GM18861 (cell line): ENCODE results near the gene GMDS.

Experiments used
- ATAC-seq: cut with Tn5 transposase; IDR thresholded peaks from one replicate; pipeline ENCODE4 v1.9.1; 2021; ENCODE audit not compliant: unreplicated experiment

Gene GMDS

GRCh38 chr6:1911474-1911873 is 333.9 kb downstream of the GMDS start:
- no peak for ATAC-seq

GRCh38 chr6:1910621-1911407 is 334.6 kb downstream of the GMDS start:
- no peak for ATAC-seq

GRCh38 chr6:1908784-1909183 is 336.6 kb downstream of the GMDS start:
- no peak for ATAC-seq

- no peak for ATAC-seq
Observed at GRCh38 chr6:1906609-1907008, 338.8 kb downstream of the GMDS start.

GRCh38 chr6:1906014-1906413 is 339.4 kb downstream of the GMDS start:
- ATAC-seq: no peak

- no peak for ATAC-seq
Observed at GRCh38 chr6:1904898-1905297, 340.5 kb downstream of the GMDS start.

GRCh38 chr6:1904466-1904799 is 341.0 kb downstream of the GMDS start:
- ATAC-seq: no peak

GRCh38 chr6:1903780-1904465 is 341.5 kb downstream of the GMDS start:
- ATAC-seq: no peak

GRCh38 chr6:1901556-1901955 is 343.8 kb downstream of the GMDS start:
- ATAC-seq: no peak

GRCh38 chr6:1896897-1897296 is 348.5 kb downstream of the GMDS start:
- ATAC-seq: no peak

- no peak for ATAC-seq
Observed at GRCh38 chr6:1895721-1896120, 349.7 kb downstream of the GMDS start.

- ATAC-seq: no peak
Observed at GRCh38 chr6:1894954-1895353, 350.5 kb downstream of the GMDS start.

- no peak for ATAC-seq
Observed at GRCh38 chr6:1893470-1894130, 351.8 kb downstream of the GMDS start.

GRCh38 chr6:1892716-1893115 is 352.7 kb downstream of the GMDS start:
- ATAC-seq: no peak

- ATAC-seq: no peak
Observed at GRCh38 chr6:1890987-1891386, 354.4 kb downstream of the GMDS start.

- no peak for ATAC-seq
Observed at GRCh38 chr6:1890071-1890470, 355.3 kb downstream of the GMDS start.

- ATAC-seq: no peak
Observed at GRCh38 chr6:1885576-1886011, 359.8 kb downstream of the GMDS start.

- no peak for ATAC-seq
Observed at GRCh38 chr6:1884313-1884712, 361.1 kb downstream of the GMDS start.

GRCh38 chr6:1878330-1878729 is 367.1 kb downstream of the GMDS start:
- ATAC-seq: no peak

- no peak for ATAC-seq
Observed at GRCh38 chr6:1873781-1874180, 371.6 kb downstream of the GMDS start.

GRCh38 chr6:1872649-1873131 is 372.7 kb downstream of the GMDS start:
- ATAC-seq: no peak

- no peak for ATAC-seq
Observed at GRCh38 chr6:1871724-1872315, 373.6 kb downstream of the GMDS start.
